ENCODE results near the gene GCFC2. TPM values are rescaled to one million over a fixed set of nuclear protein-coding genes. Genes with fewer than 3 reads are reported as not detected.

The GCFC2 gene
- total RNA-seq, 1 donor from 2014 or later, result 32.0 TPM

DNA sequence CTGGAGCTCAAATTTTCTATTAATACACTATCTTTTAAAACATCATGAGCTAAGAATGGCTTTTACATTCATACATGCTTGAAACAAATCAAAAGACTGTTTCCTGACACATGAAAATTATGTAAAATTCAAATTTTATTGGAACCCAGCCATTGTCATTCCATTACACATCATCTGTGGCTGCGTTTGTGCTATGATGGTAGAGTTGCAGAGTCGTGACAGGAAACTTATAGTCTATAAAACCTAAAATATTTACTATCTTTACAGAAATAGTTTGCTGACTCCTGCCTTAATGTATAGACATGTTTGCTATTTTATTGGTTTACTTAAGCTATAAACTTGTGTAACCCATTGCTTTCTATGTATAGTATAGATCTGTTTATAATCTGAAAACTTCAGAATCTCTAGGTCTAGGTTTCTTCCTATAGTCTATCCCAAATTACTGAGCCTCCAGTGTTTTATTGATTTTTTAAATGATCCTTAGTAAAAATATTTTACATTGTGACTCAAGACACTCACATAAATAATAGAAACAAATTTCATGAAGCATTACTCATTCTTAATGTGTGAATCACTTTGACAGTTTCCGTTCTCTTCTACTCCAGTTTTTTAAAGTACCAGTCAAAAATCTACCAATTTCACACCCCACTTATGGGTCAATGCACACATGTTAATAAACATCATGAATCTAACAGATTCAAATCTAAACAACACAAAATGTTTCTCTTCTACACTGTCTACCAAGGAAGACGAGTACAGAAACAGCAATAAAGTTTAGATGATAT is 90.6 kb downstream of the GCFC2 start:
- H3K4me1 Mint-ChIP-seq, result peaks cover 2% of the 10 kb centered on the region
- no peaks in the 10 kb centered on the region for H3K36me3 Mint-ChIP-seq
- H3K4me3 Mint-ChIP-seq, result no peak overlapping the region
- TF ChIP-seq, protein P1, sequence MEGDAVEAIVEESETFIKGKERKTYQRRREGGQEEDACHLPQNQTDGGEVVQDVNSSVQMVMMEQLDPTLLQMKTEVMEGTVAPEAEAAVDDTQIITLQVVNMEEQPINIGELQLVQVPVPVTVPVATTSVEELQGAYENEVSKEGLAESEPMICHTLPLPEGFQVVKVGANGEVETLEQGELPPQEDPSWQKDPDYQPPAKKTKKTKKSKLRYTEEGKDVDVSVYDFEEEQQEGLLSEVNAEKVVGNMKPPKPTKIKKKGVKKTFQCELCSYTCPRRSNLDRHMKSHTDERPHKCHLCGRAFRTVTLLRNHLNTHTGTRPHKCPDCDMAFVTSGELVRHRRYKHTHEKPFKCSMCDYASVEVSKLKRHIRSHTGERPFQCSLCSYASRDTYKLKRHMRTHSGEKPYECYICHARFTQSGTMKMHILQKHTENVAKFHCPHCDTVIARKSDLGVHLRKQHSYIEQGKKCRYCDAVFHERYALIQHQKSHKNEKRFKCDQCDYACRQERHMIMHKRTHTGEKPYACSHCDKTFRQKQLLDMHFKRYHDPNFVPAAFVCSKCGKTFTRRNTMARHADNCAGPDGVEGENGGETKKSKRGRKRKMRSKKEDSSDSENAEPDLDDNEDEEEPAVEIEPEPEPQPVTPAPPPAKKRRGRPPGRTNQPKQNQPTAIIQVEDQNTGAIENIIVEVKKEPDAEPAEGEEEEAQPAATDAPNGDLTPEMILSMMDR (IDR thresholded peaks at IDR 0.05; ENCODE audit: unreplicated experiment), result no peak
- H3K27me3 Mint-ChIP-seq (ENCODE audit: low read depth), result peaks cover 14% of the 10 kb centered on the region
- peaks cover 5% of the 10 kb centered on the region for H3K9me3 Mint-ChIP-seq
- no peak overlapping the region for H3K27ac Mint-ChIP-seq
- DNase-seq (ENCODE audit: low spot score in 2 of 2, unreplicated experiment in 2 of 2), result no peak

DNA sequence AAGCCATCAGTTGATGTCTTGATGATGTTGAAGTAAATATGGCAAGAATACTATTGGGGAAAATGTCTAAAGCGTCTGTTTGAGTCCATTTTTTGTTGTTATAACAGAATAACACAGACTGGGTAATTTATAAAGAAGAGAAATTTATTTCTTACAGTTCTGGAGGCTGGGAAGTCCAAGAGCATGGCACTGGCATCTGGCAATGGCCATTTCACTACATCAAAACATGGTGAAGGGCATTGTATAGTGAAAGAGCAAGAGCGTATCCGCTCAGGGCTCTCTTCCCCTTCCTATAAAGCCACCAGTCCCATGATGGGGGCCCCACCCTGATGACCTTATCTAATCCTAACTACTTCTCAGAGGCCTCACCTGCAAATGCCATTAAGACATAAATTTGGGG is 93.8 kb downstream of the GCFC2 start:
- Mint-ChIP-seq H3K9me3 (peaks cover 5% of the 10 kb centered on the region), H3K27me3 (ENCODE audit: low read depth) (peaks cover 14% of the 10 kb centered on the region), H3K27ac (no peak overlapping the region), H3K36me3 (no peaks in the 10 kb centered on the region), H3K4me3 (no peak overlapping the region), H3K4me1 (peaks cover 2% of the 10 kb centered on the region)
- no peak for DNase-seq (ENCODE audit: low spot score in 2 of 2, unreplicated experiment in 2 of 2)
- TF ChIP-seq, protein P1 (IDR thresholded peaks at IDR 0.05; ENCODE audit: unreplicated experiment), result no peak

DNA sequence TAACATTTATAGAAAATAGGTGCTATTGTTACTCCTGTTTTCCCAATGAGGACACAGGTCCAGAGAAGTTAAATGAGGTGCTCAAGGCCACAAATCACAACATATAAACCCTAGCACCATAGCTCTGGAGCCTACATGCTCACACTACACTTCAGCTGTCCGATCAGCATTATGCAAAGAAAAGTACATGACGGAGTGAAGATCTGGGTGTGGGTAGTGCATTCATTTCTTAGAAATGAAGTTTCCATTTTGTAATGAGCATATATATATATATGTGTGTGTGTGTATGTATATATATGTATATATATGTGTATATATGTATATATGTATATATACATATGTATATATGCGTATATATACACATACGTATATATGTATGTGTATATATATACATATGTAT is 94.3 kb downstream of the GCFC2 start:
- H3K9me3 Mint-ChIP-seq, result peaks cover 5% of the 10 kb centered on the region
- H3K4me1 Mint-ChIP-seq, result peaks cover 2% of the 10 kb centered on the region
- TF ChIP-seq, protein P1 (IDR thresholded peaks at IDR 0.05; ENCODE audit: unreplicated experiment), result no peak
- no peak overlapping the region for H3K4me3 Mint-ChIP-seq
- peaks cover 15% of the 10 kb centered on the region for H3K27me3 Mint-ChIP-seq (ENCODE audit: low read depth)
- no peak overlapping the region for H3K27ac Mint-ChIP-seq
- H3K36me3 Mint-ChIP-seq, result no peaks in the 10 kb centered on the region
- DNase-seq (ENCODE audit: low spot score in 2 of 2, unreplicated experiment in 2 of 2), result no peak

DNA sequence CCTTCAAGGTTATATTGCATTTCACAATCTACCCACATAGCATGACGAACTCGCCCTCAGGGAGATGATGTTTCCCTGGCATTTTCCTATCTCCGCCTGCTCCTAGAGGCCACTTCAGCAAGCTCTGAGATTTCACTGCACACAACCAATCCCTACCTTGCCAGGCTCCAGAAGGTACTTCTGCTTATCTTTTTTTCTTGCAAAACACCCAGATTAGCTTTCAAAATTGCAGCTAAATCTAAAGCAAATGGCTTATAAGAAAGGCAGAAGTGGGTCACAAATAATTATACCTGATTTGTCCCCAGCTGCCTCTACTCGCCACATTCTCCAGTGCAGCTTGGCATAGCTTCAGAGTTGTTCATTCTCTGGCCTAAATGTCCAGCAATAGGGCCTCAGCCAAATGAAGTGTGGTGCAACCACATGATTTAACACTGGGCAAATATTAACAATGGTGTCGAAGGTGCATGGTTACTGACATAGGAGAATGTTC is 96.5 kb downstream of the GCFC2 start:
- TF ChIP-seq, protein P1 (IDR thresholded peaks at IDR 0.05; ENCODE audit: unreplicated experiment), result no peak
- Mint-ChIP-seq H3K9me3 (peaks cover 5% of the 10 kb centered on the region), H3K4me1 (peaks cover 2% of the 10 kb centered on the region), H3K27me3 (ENCODE audit: low read depth) (peaks cover 32% of the 10 kb centered on the region), H3K4me3 (no peak overlapping the region), H3K27ac (no peak overlapping the region), H3K36me3 (no peaks in the 10 kb centered on the region)
- no peak for DNase-seq (ENCODE audit: low spot score in 2 of 2, unreplicated experiment in 2 of 2)

DNA sequence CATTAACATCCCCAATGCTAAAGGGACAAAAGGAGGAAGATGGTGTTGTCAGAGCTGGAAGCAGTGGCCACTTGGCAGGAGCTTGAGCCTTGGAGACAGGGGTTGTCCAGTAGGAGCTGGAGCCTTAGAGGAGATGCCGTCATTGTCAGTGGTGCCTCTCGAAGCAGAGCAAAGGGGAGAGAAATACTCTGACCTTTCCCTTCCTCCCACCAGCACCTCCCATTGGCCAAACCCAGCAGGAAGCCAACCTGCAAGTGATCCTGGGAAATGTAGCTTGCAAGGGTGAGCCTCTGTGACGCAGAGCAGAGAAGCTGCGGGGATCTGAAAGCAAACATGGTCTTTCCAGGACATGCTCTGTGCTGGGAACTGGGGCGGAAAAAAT is 97.9 kb downstream of the GCFC2 start:
- Mint-ChIP-seq H3K4me1 (no peaks in the 10 kb centered on the region), H3K27me3 (ENCODE audit: low read depth) (peaks cover 36% of the 10 kb centered on the region), H3K9me3 (peaks cover 5% of the 10 kb centered on the region), H3K36me3 (no peaks in the 10 kb centered on the region), H3K27ac (no peak overlapping the region), H3K4me3 (no peak overlapping the region)
- TF ChIP-seq, protein P1 (IDR thresholded peaks at IDR 0.05; ENCODE audit: unreplicated experiment), result no peak
- no peak for DNase-seq (ENCODE audit: low spot score in 2 of 2, unreplicated experiment in 2 of 2)

Other genes starting within 250 kb of the GCFC2 start
- gene EVA1A, start 150.0 kb downstream of the GCFC2 start, total RNA-seq, result 9.3 to 12.0 TPM (median 11.5 TPM) in 3 replicates
- gene MRPL19, start 64.1 kb downstream of the GCFC2 start, total RNA-seq, result 47.6 to 51.7 TPM (median 49.9 TPM) in 3 replicates

Data from mesothelial cell of epicardium (in vitro differentiated cells).